ENCODE data around the gene TRABD2A. TPM values are rescaled to one million over a fixed set of nuclear protein-coding genes. Genes with fewer than 3 reads are reported as not detected.

Gene TRABD2A
- total and polyA plus RNA-seq, 2 donors (not counting 1 experiment from before 2014, with no cell fraction given), result 4.4 to 14.4 TPM

GRCh38 chr2:84902526-84902925, 21.6 kb upstream of the TRABD2A start:
- Histone ChIP-seq H3K9ac (ENCODE audit: insufficient read depth, low read length) (no peak overlapping the region), H3K36me3 (ENCODE audit: control insufficient read depth, insufficient read depth, low read length) (no peaks in the 10 kb centered on the region), H3K79me2 (ENCODE audit: control insufficient read depth, insufficient read depth, low read length) (peaks cover 17% of the 10 kb centered on the region), H2AFZ (ENCODE audit: low read length) (no peak overlapping the region), H3K27me3 (ENCODE audit: control insufficient read depth, insufficient read depth, low read length) (no peaks in the 10 kb centered on the region), H3K9me3 (ENCODE audit: control insufficient read depth, insufficient read depth, low read depth, low read length) (no peaks in the 10 kb centered on the region), H3K4me2 (ENCODE audit: extremely low read depth, insufficient read depth, low read length) (no peak overlapping the region), H3K4me1 (ENCODE audit: control insufficient read depth, extremely low read depth, insufficient read depth, low read length) (peaks cover 5% of the 10 kb centered on the region), H4K20me1 (ENCODE audit: control insufficient read depth, extremely low read depth, insufficient read depth, low read length) (no peaks in the 10 kb centered on the region), H3K4me3 (replicated peaks in 1 of 4; ENCODE audit: control extremely low read depth in 1 of 4, insufficient read depth in 1 of 4, low read depth in 3 of 4, low read length in 4 of 4) (no peak overlapping the region), H3K27ac (ENCODE audit: insufficient read depth, low read length) (no peak overlapping the region)
- DNase-seq (ENCODE audit: low read depth in 2 of 2), result no peak
- TF ChIP-seq CTCF (conservative IDR thresholded peaks at IDR 0.05 in 1 of 2, IDR thresholded peaks at IDR 0.05 in 1 of 2; ENCODE audit: low read depth in 1 of 2, low read length in 2 of 2) (no peak), EZH2 (IDR thresholded peaks at IDR 0.05; ENCODE audit: low read length, missing control alignments) (no peak)

GRCh38 chr2:84901593-84902120, 20.8 kb upstream of the TRABD2A start:
- Histone ChIP-seq H3K36me3 (ENCODE audit: control insufficient read depth, insufficient read depth, low read length) (no peaks in the 10 kb centered on the region), H3K27ac (ENCODE audit: insufficient read depth, low read length) (no peak overlapping the region), H3K27me3 (ENCODE audit: control insufficient read depth, insufficient read depth, low read length) (no peaks in the 10 kb centered on the region), H3K4me3 (replicated peaks in 1 of 4; ENCODE audit: control extremely low read depth in 1 of 4, insufficient read depth in 1 of 4, low read depth in 3 of 4, low read length in 4 of 4) (no peak overlapping the region), H3K79me2 (ENCODE audit: control insufficient read depth, insufficient read depth, low read length) (peaks cover 12% of the 10 kb centered on the region), H2AFZ (ENCODE audit: low read length) (no peak overlapping the region), H3K9me3 (ENCODE audit: control insufficient read depth, insufficient read depth, low read depth, low read length) (no peaks in the 10 kb centered on the region), H3K9ac (ENCODE audit: insufficient read depth, low read length) (no peak overlapping the region), H3K4me2 (ENCODE audit: extremely low read depth, insufficient read depth, low read length) (no peak overlapping the region), H4K20me1 (ENCODE audit: control insufficient read depth, extremely low read depth, insufficient read depth, low read length) (no peaks in the 10 kb centered on the region), H3K4me1 (ENCODE audit: control insufficient read depth, extremely low read depth, insufficient read depth, low read length) (peaks cover 7% of the 10 kb centered on the region)
- no peak for TF ChIP-seq CTCF (conservative IDR thresholded peaks at IDR 0.05 in 1 of 2, IDR thresholded peaks at IDR 0.05 in 1 of 2; ENCODE audit: low read depth in 1 of 2, low read length in 2 of 2)
- TF ChIP-seq EZH2 (IDR thresholded peaks at IDR 0.05; ENCODE audit: low read length, missing control alignments), result no peak
- peak; percentile 91 to 94 for DNase-seq (ENCODE audit: low read depth in 2 of 2)

GRCh38 chr2:84900971-84901370, 20.1 kb upstream of the TRABD2A start:
- peaks cover 7% of the 10 kb centered on the region for H3K4me1 ChIP-seq (ENCODE audit: control insufficient read depth, extremely low read depth, insufficient read depth, low read length)
- no peaks in the 10 kb centered on the region for H3K9me3 ChIP-seq (ENCODE audit: control insufficient read depth, insufficient read depth, low read depth, low read length)
- no peak overlapping the region for H3K9ac ChIP-seq (ENCODE audit: insufficient read depth, low read length)
- no peaks in the 10 kb centered on the region for H3K36me3 ChIP-seq (ENCODE audit: control insufficient read depth, insufficient read depth, low read length)
- DNase-seq (ENCODE audit: low read depth in 2 of 2), result no peak
- no peaks in the 10 kb centered on the region for H3K27me3 ChIP-seq (ENCODE audit: control insufficient read depth, insufficient read depth, low read length)
- TF ChIP-seq EZH2 (IDR thresholded peaks at IDR 0.05; ENCODE audit: low read length, missing control alignments) (no peak), CTCF (conservative IDR thresholded peaks at IDR 0.05 in 1 of 2, IDR thresholded peaks at IDR 0.05 in 1 of 2; ENCODE audit: low read depth in 1 of 2, low read length in 2 of 2) (no peak)
- H4K20me1 ChIP-seq (ENCODE audit: control insufficient read depth, extremely low read depth, insufficient read depth, low read length), result no peaks in the 10 kb centered on the region
- no peak overlapping the region for H2AFZ ChIP-seq (ENCODE audit: low read length)
- no peak overlapping the region for H3K27ac ChIP-seq (ENCODE audit: insufficient read depth, low read length)
- peaks cover 5% of the 10 kb centered on the region for H3K79me2 ChIP-seq (ENCODE audit: control insufficient read depth, insufficient read depth, low read length)
- H3K4me3 ChIP-seq (replicated peaks in 1 of 4; ENCODE audit: control extremely low read depth in 1 of 4, insufficient read depth in 1 of 4, low read depth in 3 of 4, low read length in 4 of 4), result no peak overlapping the region
- H3K4me2 ChIP-seq (ENCODE audit: extremely low read depth, insufficient read depth, low read length), result no peak overlapping the region
